ENCODE measurements around the gene CRYBG3.

CRYBG3 gene

GRCh38 chr3:97949743-97950142 lies 127.9 kb downstream of the CRYBG3 start:
- no peak for DNase-seq

GRCh38 chr3:97950360-97950759 lies 128.5 kb downstream of the CRYBG3 start:
- DNase-seq = no peak

GRCh38 chr3:97952280-97952679 lies 130.5 kb downstream of the CRYBG3 start:
- DNase-seq = no peak

- DNase-seq = no peak
Measured at GRCh38 chr3:97952872-97953271, 131.1 kb downstream of the CRYBG3 start.

- DNase-seq = no peak
Measured at GRCh38 chr3:97954228-97954827, 132.5 kb downstream of the CRYBG3 start.

- DNase-seq = no peak
Measured at GRCh38 chr3:97956051-97956450, 134.2 kb downstream of the CRYBG3 start.

- peak; percentile 51 for DNase-seq
Measured at GRCh38 chr3:97957617-97958311, 136.0 kb downstream of the CRYBG3 start.

GRCh38 chr3:97958396-97958795 lies 136.6 kb downstream of the CRYBG3 start:
- no peak for DNase-seq

GRCh38 chr3:97958796-97959195 lies 137.0 kb downstream of the CRYBG3 start:
- DNase-seq = no peak

- no peak for DNase-seq
Measured at GRCh38 chr3:97959872-97960271, 138.1 kb downstream of the CRYBG3 start.

- no peak for DNase-seq
Measured at GRCh38 chr3:97960551-97960950, 138.7 kb downstream of the CRYBG3 start.

- no peak for DNase-seq
Measured at GRCh38 chr3:97960993-97961766, 139.4 kb downstream of the CRYBG3 start.

GRCh38 chr3:97967966-97968365 lies 146.2 kb downstream of the CRYBG3 start:
- no peak for DNase-seq

- no peak for DNase-seq
Measured at GRCh38 chr3:97968376-97968775, 146.6 kb downstream of the CRYBG3 start.

GRCh38 chr3:97969541-97969940 lies 147.7 kb downstream of the CRYBG3 start:
- DNase-seq = no peak

- DNase-seq = no peak
Measured at GRCh38 chr3:97970156-97970555, 148.3 kb downstream of the CRYBG3 start.

- DNase-seq = no peak
Measured at GRCh38 chr3:97970956-97971620, 149.3 kb downstream of the CRYBG3 start.

GRCh38 chr3:97971679-97972567 lies 150.1 kb downstream of the CRYBG3 start, which contains the start of gene RIOX2:
RIOX2 (minus strand) TSS chr3:97972431; CDS start chr3:97967593, 4,838 bp downstream.
- peak; percentile 42 for DNase-seq

GRCh38 chr3:97972976-97973375 lies 151.2 kb downstream of the CRYBG3 start:
- no peak for DNase-seq

GRCh38 chr3:97974996-97975395 lies 153.2 kb downstream of the CRYBG3 start:
- DNase-seq = no peak

GRCh38 chr3:97975466-97975865 lies 153.7 kb downstream of the CRYBG3 start:
- DNase-seq = no peak

GRCh38 chr3:97979610-97980009 lies 157.8 kb downstream of the CRYBG3 start:
- DNase-seq = peak; percentile 25

All from NCI-H1694 (cell line).